Left lung (tissue), 10 donors: ENCODE measurements around the gene TSHB. TPM values are rescaled to one million over a fixed set of nuclear protein-coding genes. Genes with fewer than 3 reads are reported as not detected.

Experiments used
- ATAC-seq: fragments of 200-7000 bp; cut with Tn5 transposase; one replicate; pipeline ENCODE4 v1.9.1; 2020; ENCODE audit warnings: moderate library complexity
- DNase-seq, 4 donors: peaks; one replicate each; pipeline ENCODE4 v3.0.0-alpha.2; 2013 to 2020
- H3K27ac ChIP-seq, 2 donors: fragments of 200-600 bp; sonication (generic) in 1 of 2; one replicate each; pipeline versions ENCODE4 v1.5.0 to v1.8.0; 2020 to 2021
- H3K27me3 ChIP-seq, 2 donors: fragments of 200-600 bp; sonication (generic) in 1 of 2; one replicate each; pipeline versions ENCODE4 v1.5.0 to v1.8.0; 2020 to 2021
- H3K36me3 ChIP-seq, 2 donors: fragments of 200-600 bp; sonication (generic) in 1 of 2; one replicate each; pipeline versions ENCODE4 v1.5.0 to v1.8.0; 2020 to 2021
- H3K4me1 ChIP-seq, 2 donors: fragments of 200-600 bp; one replicate each; pipeline ENCODE4 v1.8.0; 2021
- H3K4me3 ChIP-seq, 2 donors: fragments of 200-600 bp; sonication (generic) in 1 of 2; one replicate each; pipeline versions ENCODE4 v1.5.0 to v1.8.0; 2020 to 2021; ENCODE audit warnings: mild to moderate bottlenecking in 1 of 2
- H3K9me3 ChIP-seq, 2 donors: fragments of 200-600 bp; sonication (generic) in 1 of 2; one replicate each; pipeline versions ENCODE4 v1.5.0 to v1.8.0; 2020 to 2021
- intact Hi-C, 2 donors: fragments of 100-400 bp; cut with DNase I; formaldehyde crosslinking; loops; one replicate each; pipeline versions ENCODE4 v1.11.2 to v1.14.2; 2022
- polyA plus RNA-seq, 6 donors: library from polyadenylated mRNA; unstranded; fragments of 120-200 nt; gene quantifications; one replicate each; pipeline ENCODE4 v1.2.1, GENCODE V29; 2013; ENCODE audit not compliant: insufficient read length in 6 of 6
- total RNA-seq, 2 donors: library from RNA; stranded (reverse); fragmentation: NEBNext Ultra II Directional; extraction: Animal tissue kit (Norgen Biotek cat#: 25700); gene quantifications; one replicate each; pipeline ENCODE4 v1.2.1, GENCODE V29; 2021
- TF ChIP-seq, protein P1 (sequence below), 2 donors: fragments of 200-600 bp; sonication (generic) in 1 of 2; IDR thresholded peaks; one replicate each; pipeline versions ENCODE4 v1.5.0 to v1.8.0; 2021; ENCODE audit warnings: antibody characterized with exemption in 2 of 2
- donor health status: DM: no; HTN: yes; CAD: no.
- donor health status: DM: no; HTN: no; CAD: no.

Gene TSHB
- total and polyA plus RNA-seq, 8 donors: not detected

DNA sequence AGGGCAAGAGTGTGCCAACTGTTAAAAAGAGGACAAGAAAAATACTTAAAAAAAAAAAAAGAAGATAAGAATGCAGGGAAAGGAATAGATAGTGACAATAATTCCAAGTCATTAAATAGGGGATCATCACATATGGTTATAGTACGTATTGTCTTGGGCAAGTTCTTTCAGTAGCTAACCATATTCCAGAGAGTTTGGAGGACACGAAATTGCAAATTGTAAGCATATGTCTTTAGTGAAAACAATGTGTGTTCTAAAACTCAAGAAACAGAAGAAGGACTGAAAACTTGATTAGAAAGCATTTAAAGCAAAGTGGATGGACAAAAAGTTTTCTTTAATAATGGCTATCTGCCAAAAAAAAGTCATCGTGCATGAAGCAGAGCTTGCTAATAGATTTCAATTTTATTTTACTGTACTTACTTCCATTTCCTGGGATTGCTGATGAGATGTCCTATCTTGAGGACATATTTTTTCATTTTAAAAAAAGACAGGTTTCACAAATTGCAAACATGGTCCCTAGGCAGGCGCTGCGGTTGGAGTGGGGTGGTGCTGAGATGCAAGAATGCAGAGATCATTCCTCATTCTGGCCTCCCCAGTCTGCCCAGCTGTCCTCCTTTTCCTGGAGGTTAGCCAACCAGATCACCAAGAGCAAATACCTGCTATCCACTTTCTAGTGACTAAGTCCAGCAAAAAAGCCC, 47.8 kb downstream of the TSHB start:
- H3K4me1 ChIP-seq: no peaks in the 10 kb centered on the region
- ATAC-seq (no peak), DNase-seq (no peak)
- no peak overlapping the region for H3K4me3 ChIP-seq
- no peak overlapping the region for H3K27ac ChIP-seq
- H3K9me3 ChIP-seq: no peaks in the 10 kb centered on the region
- H3K27me3 ChIP-seq: no peaks in the 10 kb centered on the region
- intact Hi-C loops: no loop called here
- H3K36me3 ChIP-seq: no peaks in the 10 kb centered on the region
- TF ChIP-seq, protein P1, sequence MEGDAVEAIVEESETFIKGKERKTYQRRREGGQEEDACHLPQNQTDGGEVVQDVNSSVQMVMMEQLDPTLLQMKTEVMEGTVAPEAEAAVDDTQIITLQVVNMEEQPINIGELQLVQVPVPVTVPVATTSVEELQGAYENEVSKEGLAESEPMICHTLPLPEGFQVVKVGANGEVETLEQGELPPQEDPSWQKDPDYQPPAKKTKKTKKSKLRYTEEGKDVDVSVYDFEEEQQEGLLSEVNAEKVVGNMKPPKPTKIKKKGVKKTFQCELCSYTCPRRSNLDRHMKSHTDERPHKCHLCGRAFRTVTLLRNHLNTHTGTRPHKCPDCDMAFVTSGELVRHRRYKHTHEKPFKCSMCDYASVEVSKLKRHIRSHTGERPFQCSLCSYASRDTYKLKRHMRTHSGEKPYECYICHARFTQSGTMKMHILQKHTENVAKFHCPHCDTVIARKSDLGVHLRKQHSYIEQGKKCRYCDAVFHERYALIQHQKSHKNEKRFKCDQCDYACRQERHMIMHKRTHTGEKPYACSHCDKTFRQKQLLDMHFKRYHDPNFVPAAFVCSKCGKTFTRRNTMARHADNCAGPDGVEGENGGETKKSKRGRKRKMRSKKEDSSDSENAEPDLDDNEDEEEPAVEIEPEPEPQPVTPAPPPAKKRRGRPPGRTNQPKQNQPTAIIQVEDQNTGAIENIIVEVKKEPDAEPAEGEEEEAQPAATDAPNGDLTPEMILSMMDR (IDR thresholded peaks at IDR 0.05): no peak

DNA sequence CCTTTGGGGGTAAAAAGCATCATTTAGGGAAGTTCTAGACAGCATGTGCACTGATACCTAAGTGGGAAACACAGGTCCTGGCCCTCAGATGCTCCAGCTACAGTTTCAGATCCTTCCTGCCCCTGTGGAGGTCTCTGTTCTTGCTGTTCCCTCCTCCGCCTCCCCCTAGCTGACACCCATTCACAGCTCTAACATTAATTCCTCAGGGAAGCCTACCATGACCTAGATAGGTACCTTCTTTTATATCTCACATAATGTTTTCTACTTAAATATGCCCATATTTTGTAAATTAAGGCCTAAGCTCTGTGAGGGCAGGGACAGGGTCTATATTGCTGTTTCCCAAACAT, 48.3 kb downstream of the TSHB start:
- Histone ChIP-seq H3K4me1 (no peaks in the 10 kb centered on the region), H3K27me3 (no peaks in the 10 kb centered on the region), H3K9me3 (no peaks in the 10 kb centered on the region), H3K36me3 (no peaks in the 10 kb centered on the region), H3K4me3 (no peak overlapping the region), H3K27ac (no peak overlapping the region)
- intact Hi-C loops: no loop called here
- TF ChIP-seq, protein P1 (IDR thresholded peaks at IDR 0.05): no peak
- DNase-seq: no peak
- ATAC-seq: no peak

DNA sequence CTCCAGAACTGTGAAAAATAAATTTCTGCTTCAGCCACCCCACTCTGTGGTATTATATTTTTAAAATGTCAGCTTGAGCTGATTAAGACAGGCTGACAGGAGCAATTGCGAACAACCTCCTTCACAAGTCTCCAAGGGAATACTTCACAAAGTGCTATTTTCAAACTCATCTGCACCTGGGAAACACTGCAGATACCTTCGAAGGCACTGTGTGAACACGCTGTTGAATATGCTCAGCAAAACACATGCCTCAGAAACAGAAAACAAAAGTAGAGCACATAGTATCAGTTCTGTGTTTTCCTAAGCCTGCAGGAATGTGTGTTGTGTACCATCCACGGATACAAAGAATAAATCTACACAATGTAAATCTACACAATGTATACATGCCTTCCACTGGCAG, 49.1 kb downstream of the TSHB start:
- no peaks in the 10 kb centered on the region for H3K36me3 ChIP-seq
- H3K27ac ChIP-seq: no peak overlapping the region
- H3K27me3 ChIP-seq: no peaks in the 10 kb centered on the region
- no peak overlapping the region for H3K4me3 ChIP-seq
- TF ChIP-seq, protein P1 (IDR thresholded peaks at IDR 0.05): no peak
- intact Hi-C loops: no loop called here
- H3K9me3 ChIP-seq: no peaks in the 10 kb centered on the region
- ATAC-seq (no peak), DNase-seq (no peak)
- no peaks in the 10 kb centered on the region for H3K4me1 ChIP-seq

DNA sequence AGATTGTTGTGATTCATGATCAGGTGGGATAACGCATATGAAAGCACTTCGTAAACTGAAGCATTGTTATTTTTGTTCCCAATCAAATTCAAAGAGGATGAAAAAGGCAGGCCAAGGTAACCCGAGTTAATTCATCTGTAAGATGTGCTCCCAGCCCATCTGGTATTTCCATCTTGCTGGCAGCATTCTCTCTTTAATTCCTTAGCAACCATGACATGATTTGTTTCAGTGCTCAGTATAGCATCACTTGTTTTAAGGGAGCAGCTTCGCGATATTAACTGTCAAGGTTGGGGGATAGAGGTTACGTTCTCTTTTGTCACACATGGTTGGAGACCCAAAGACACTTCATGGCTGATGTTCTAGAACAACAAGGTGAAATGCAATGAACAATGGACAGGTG, 53.3 kb downstream of the TSHB start:
- Histone ChIP-seq H3K9me3 (no peaks in the 10 kb centered on the region), H3K4me3 (no peak overlapping the region), H3K27me3 (no peaks in the 10 kb centered on the region), H3K36me3 (no peaks in the 10 kb centered on the region), H3K4me1 (peaks cover 5 to 28% of the 10 kb centered on the region in 2 donors), H3K27ac (no peak overlapping the region)
- TF ChIP-seq, protein P1 (IDR thresholded peaks at IDR 0.05): no peak
- intact Hi-C loops: no loop called here
- ATAC-seq (no peak), DNase-seq (no peak)

Other genes with a start within 250 kb of the TSHB start
- 10 to 100 TPM; 37.7 to 42.7 TPM for gene SIKE1, start 249.1 kb upstream of the TSHB start, total RNA-seq
- gene SIKE1, start 249.1 kb upstream of the TSHB start, polyA plus RNA-seq: 10 to 100 TPM; 45.7 to 59.3 (median 50.2) TPM
- gene SYCP1, start 175.0 kb upstream of the TSHB start, total RNA-seq: not detected
- gene SYCP1, start 175.0 kb upstream of the TSHB start, polyA plus RNA-seq: under 1 TPM; 0.20 to 0.38 (median 0.32) TPM
- 10 to 100 TPM in 1 of 2 donors, 1 to 10 TPM in 1; 8.7 to 10.6 TPM for gene TSPAN2, start 59.7 kb downstream of the TSHB start, total RNA-seq
- gene TSPAN2, start 59.7 kb downstream of the TSHB start, polyA plus RNA-seq: 10 to 100 TPM in 1 of 6 donors, 1 to 10 TPM in 5; 7.9 to 10.5 (median 8.8) TPM